Neural crest cell (in vitro differentiated cells): ENCODE data around the gene ARL2. TPM values are rescaled to one million over a fixed set of nuclear protein-coding genes. Genes with fewer than 3 reads are reported as not detected.
"Not testable (repeated sequence)": the region's sequence is repeated elsewhere in the genome, so short reads cannot be mapped to it uniquely, and the experiment has no call there.

Source experiments
- DNase-seq: peaks from one replicate; pipeline ENCODE4 v3.0.0; 2021; ENCODE audit warnings: low read depth, mixed read lengths, low spot score
- H3K27ac Mint-ChIP-seq: one replicate; pipeline ENCODE4 v1.8.0; 2021; ENCODE audit warnings: mild to moderate bottlenecking, mixed read lengths; ENCODE audit not compliant: unreplicated experiment
- H3K27me3 Mint-ChIP-seq: 2 replicates; pipeline ENCODE4 v1.8.0; 2021; ENCODE audit warnings: low read depth, mild to moderate bottlenecking, mixed read lengths
- H3K36me3 Mint-ChIP-seq: 2 replicates; pipeline ENCODE4 v1.8.0; 2021; ENCODE audit warnings: low read depth, mild to moderate bottlenecking, mixed read lengths
- H3K4me1 Mint-ChIP-seq: 2 replicates; pipeline ENCODE4 v1.8.0; 2021; ENCODE audit warnings: mixed read lengths
- H3K4me3 Mint-ChIP-seq: one replicate; pipeline ENCODE4 v1.8.0; 2021; ENCODE audit warnings: mild to moderate bottlenecking, mixed read lengths
- H3K9me3 Mint-ChIP-seq: 2 replicates; pipeline ENCODE4 v1.8.0; 2021; ENCODE audit warnings: mixed read lengths
- CTCF ChIP-seq: fragments of 200-600 bp; sonication (generic); conservative IDR thresholded peaks from 2 replicates; pipeline ENCODE4 v1.5.0; 2021; ENCODE audit warnings: antibody characterized with exemption, mild to moderate bottlenecking
- total RNA-seq: library from RNA; stranded (reverse); gene quantifications from 2 replicates; pipeline ENCODE4 v1.2.1, GENCODE V29; 2021

Gene ARL2
- total RNA-seq, 1 donor from 2014 or later, result 117 TPM

- H3K9me3 Mint-ChIP-seq, result no peaks in the 10 kb centered on the region
- no peaks in the 10 kb centered on the region for H3K36me3 Mint-ChIP-seq
- DNase-seq, result no peak
- H3K4me1 Mint-ChIP-seq, result no peaks in the 10 kb centered on the region
- H3K27ac Mint-ChIP-seq, result no peak overlapping the region
- peaks cover 5% of the 10 kb centered on the region for H3K27me3 Mint-ChIP-seq
- no peak overlapping the region for H3K4me3 Mint-ChIP-seq
- no peak for TF ChIP-seq CTCF
Observed at GRCh38 chr11:64974124-64974523, 39.8 kb upstream of the ARL2 start.

- no peaks in the 10 kb centered on the region for H3K36me3 Mint-ChIP-seq
- peaks cover 15% of the 10 kb centered on the region for H3K27me3 Mint-ChIP-seq
- TF ChIP-seq CTCF, result no peak
- no peak overlapping the region for H3K27ac Mint-ChIP-seq
- no peak for DNase-seq
- H3K9me3 Mint-ChIP-seq, result no peaks in the 10 kb centered on the region
- no peak overlapping the region for H3K4me3 Mint-ChIP-seq
- H3K4me1 Mint-ChIP-seq, result no peaks in the 10 kb centered on the region
Observed at GRCh38 chr11:64976651-64977050, 37.3 kb upstream of the ARL2 start.

GRCh38 chr11:64983339-64983738 lies 30.6 kb upstream of the ARL2 start:
- not testable (repeated sequence) for H3K4me3 Mint-ChIP-seq, DNase-seq, H3K9me3 Mint-ChIP-seq, H3K27ac Mint-ChIP-seq, H3K4me1 Mint-ChIP-seq, H3K36me3 Mint-ChIP-seq
- H3K27me3 Mint-ChIP-seq, result peaks cover 24% of the 10 kb centered on the region

GRCh38 chr11:64987998-64988854 lies 25.7 kb upstream of the ARL2 start:
- no peaks in the 10 kb centered on the region for H3K9me3 Mint-ChIP-seq
- no peak for TF ChIP-seq CTCF
- H3K36me3 Mint-ChIP-seq, result no peaks in the 10 kb centered on the region
- H3K4me3 Mint-ChIP-seq, result no peak overlapping the region
- H3K27me3 Mint-ChIP-seq, result peaks cover 2% of the 10 kb centered on the region
- H3K4me1 Mint-ChIP-seq, result peaks cover 13% of the 10 kb centered on the region
- no peak for DNase-seq
- H3K27ac Mint-ChIP-seq, result no peak overlapping the region

GRCh38 chr11:64989416-64989815 lies 24.5 kb upstream of the ARL2 start:
- H3K27ac Mint-ChIP-seq, result peak overlapping the region; percentile 81
- no peaks in the 10 kb centered on the region for H3K9me3 Mint-ChIP-seq
- H3K36me3 Mint-ChIP-seq, result no peaks in the 10 kb centered on the region
- peaks cover 2% of the 10 kb centered on the region for H3K27me3 Mint-ChIP-seq
- no peak overlapping the region for H3K4me3 Mint-ChIP-seq
- no peak for DNase-seq
- TF ChIP-seq CTCF, result no peak
- peaks cover 13% of the 10 kb centered on the region for H3K4me1 Mint-ChIP-seq

GRCh38 chr11:64990222-64990923 lies 23.6 kb upstream of the ARL2 start:
- H3K27ac Mint-ChIP-seq, result no peak overlapping the region

More at GRCh38 chr11:64990222-64990923, 23.6 kb upstream of the ARL2 start:
- Mint-ChIP-seq H3K4me3 (no peak overlapping the region), H3K4me1 (peaks cover 13% of the 10 kb centered on the region), H3K36me3 (no peaks in the 10 kb centered on the region), H3K27me3 (no peaks in the 10 kb centered on the region), H3K9me3 (no peaks in the 10 kb centered on the region)
- peak; percentile 9 for DNase-seq
- no peak for TF ChIP-seq CTCF
